Activated CD8-positive, alpha-beta memory T cell treated with anti-CD3 and anti-CD28 coated beads for 48 hours (primary cell): ENCODE measurements around the gene SLC16A7.

Source experiments
- DNase-seq, 3 experiments: peaks; one replicate each; pipeline ENCODE4 v3.0.0-alpha.2; 2020; ENCODE audit warnings: low read depth in 2 of 3, low spot score in 2 of 3

SLC16A7 gene

GRCh38 chr12:59833408-59833807 is 237.6 kb downstream of the SLC16A7 start:
- DNase-seq, result no peak

- no peak for DNase-seq
Measured at GRCh38 chr12:59834659-59835474, 239.0 kb downstream of the SLC16A7 start.
